NCI-H446 treated with DMSO at 0.1 percent for 48 hours (cell line): ENCODE measurements around the gene GLRX5.
"Not testable (repeated sequence)": the region's sequence is repeated elsewhere in the genome, so short reads cannot be mapped to it uniquely, and the experiment has no call there.

Experiments
- DNase-seq: peaks from one replicate; lab custom pipeline; 2025; lab: John Stamatoyannopoulos, UW

The GLRX5 gene

DNA sequence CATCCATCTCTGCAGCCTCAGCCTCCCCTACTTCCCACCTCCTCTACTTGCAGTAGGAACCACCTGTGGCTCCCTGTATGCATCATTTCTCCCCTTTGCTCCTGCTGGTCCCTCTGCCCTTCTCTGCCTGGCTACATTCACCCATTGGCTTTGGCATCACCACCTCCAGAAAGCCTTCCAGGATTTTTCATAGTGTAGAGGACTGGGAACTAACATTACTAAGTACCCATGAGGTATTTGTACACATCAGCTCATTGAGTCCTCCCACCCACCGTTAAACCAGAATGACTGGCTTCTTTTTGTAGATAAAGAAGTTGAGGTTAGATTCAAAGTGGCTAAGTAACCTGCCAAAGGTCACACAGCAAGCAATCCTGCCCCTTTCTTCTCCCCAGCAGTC is 35.5 kb upstream of the GLRX5 start:
- no peak for DNase-seq

DNA sequence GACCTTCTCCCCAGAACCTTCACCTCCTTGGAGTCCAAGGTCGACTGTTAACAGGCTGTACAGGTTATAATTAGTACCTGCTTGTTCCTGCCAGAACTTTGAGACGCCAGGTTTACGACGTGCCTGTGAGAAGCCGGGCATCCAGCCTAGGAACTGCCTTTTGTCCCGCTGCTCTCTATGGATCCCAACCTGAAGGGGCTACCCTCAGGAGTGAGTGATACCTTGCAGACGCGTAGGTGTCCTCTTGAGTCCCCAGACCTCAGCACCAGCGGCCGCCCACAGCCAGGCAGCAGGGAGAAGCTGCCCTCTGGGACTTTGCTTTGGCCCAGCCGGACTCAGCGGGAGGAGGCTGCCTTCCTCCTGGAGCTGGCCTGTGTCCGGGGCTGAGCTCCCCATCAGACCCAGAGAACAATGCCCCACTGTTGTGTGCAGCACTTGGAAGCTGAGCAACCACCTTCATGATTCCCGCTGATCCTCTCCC is 34.6 kb upstream of the GLRX5 start:
- DNase-seq: no peak

- no peak for DNase-seq
These were observed 34.0 kb upstream of the GLRX5 start for GRCh38 chr14:95500772-95501401.

DNA sequence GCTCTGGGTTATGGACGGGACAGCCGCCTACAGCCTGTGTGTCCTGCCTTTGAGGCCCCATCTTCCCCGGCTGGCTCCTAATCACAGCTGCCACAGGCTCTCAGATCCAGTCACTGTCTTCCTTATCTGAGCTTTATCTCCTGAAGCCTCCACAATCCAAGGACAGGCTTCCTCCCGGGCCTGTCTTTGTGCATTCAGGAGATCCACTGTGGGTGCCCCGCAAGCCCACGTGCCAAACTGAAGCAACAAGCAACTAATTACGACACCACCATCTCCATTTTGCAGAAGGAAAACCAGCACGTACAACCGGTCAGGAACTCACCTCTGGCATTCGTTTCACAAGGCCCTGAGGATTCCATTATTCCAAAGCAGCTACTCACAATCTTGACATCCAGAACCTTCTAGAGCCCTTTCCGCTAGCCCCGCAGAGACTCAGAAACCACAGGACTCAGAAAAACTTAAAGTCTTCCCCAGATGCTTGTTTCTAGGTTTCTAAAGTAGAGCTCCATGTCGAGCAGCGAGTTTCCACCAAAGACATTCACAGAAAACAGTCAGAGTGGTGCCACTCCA is 32.4 kb upstream of the GLRX5 start:
- DNase-seq: no peak

- DNase-seq: no peak
These were observed 31.3 kb upstream of the GLRX5 start for GRCh38 chr14:95503365-95504134.

DNA sequence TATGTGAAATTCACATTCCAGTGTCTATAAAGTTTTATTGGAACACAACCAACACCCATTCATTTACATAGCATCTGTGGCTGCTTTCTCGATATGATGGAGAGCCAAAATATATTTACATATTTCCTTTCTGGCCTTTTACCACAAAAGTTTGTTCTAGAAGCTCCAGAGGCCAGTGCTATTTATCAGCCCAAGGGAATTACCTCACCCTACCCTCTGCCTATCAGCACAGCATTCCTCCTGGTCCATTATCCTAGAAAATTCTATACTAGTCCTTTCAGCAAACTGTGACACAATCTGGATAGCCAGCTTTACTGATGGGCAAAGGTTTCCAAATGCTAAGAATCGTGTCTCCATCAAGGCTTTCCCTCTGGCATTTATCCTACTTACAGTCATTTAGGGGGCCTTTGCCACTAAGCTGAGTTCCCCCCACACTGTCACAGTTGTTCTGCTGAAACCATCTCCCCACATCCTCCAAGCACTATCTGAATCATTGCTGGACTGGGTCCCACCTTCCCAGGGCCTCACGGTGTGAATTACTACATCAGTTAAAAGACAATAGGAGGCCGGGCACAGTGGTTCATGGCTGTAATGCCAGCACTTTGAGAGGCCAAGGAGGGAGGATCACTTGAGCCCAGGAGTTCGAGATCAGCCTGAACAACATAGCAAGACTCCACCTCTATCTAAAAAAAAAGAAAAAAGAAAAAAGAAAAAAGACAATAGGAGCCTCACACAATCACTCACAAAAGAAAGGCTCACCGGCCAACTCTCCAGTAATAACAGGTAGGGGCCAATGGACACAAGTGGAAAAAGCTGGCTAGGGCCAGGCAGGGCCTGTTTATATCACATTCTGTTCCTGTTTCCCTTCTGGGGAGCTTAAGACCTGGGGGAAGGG is 30.5 kb upstream of the GLRX5 start:
- DNase-seq: no peak

GRCh38 chr14:95505030-95505589 is 29.7 kb upstream of the GLRX5 start:
- no peak for DNase-seq

GRCh38 chr14:95507174-95507573 is 27.7 kb upstream of the GLRX5 start:
- DNase-seq: peak; percentile 44

DNA sequence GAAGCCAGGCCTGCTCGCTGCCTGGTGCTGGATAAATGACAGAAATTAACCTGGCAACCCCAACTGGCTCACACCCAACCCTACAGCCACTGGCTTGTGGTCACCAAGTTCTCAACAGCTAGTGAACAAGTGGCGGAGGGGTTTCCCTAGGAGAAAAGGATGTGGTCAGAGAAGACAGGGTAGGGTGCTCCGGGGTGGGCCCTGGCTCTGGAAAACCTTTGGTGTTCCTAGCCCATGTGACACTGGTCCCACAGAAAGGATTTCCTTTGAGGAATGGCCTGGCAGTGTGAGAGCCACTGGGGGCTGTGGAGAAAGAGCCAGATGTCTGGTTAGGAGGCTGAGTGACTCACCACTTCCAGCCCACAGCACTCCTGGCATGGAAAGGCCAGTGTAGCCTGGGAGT is 27.1 kb upstream of the GLRX5 start:
- DNase-seq: peak; percentile 20

GRCh38 chr14:95508377-95508776 is 26.5 kb upstream of the GLRX5 start:
- no peak for DNase-seq

DNA sequence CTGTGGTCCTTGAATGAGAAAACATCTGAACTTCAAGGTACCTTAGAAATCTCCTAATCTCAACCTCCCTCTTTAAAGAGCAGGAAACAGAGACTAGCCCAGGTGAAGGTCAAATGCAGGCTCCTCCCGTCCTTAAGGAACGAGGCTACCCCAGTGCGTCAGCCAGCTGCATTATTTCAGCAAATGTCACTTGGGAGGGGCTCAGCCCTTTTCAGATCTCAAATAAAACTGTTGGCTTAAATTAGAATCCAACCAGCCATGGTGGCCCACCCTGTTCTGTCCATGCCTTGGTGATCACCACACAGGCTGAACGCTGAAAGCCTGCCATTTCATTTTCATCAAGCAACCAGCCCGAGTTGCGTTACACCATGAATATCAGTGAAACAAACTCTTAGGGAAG is 25.4 kb upstream of the GLRX5 start:
- DNase-seq: no peak

- DNase-seq: not testable (repeated sequence)
These were observed 24.5 kb upstream of the GLRX5 start for GRCh38 chr14:95510344-95510743.

- no peak for DNase-seq
These were observed 24.0 kb upstream of the GLRX5 start for GRCh38 chr14:95510804-95511203.

DNA sequence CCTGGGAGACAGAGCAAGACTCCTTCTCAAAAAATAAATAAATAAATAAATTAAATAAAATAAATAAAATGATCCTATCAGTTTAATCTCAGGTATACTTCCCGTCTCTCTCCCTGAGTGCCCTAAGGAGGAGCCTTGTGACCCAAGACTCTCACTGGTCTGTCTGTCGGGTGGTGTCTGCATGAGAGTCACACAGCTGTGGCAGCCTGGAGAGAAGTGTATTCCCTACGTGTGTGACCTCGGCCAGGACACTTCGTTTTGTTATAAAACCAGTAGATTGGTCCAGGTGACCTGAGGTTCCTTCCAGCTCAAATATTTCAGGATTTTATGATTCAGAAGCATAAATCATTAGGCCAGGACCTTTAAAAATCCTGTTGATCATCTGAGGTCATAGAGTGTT is 23.2 kb upstream of the GLRX5 start:
- no peak for DNase-seq

DNA sequence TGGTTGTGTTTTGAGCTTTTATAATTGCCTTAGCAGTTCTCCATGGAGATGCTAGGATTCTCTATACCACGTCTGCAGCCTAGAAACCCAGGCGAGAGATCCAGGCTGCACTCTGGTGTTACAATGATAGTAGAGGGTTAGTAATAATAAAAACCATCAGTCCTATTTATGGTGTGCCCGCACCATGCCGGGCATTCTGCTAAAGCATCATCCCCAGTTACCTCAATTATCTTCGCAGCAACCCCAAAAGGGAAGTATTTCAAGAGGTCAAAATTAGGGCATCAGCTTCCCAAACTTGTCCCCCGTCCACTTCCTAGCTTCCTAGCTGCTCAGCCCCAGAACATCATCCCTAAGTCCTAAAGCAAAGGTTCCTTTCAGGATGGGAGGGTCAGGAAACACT is 21.6 kb upstream of the GLRX5 start:
- no peak for DNase-seq

GRCh38 chr14:95514131-95515079 is 20.4 kb upstream of the GLRX5 start:
- no peak for DNase-seq

GRCh38 chr14:95515080-95515489 is 19.8 kb upstream of the GLRX5 start:
- peak; percentile 40 for DNase-seq

GRCh38 chr14:95515596-95516552 is 19.0 kb upstream of the GLRX5 start:
- DNase-seq: no peak

- no peak for DNase-seq
These were observed 18.2 kb upstream of the GLRX5 start, which contains the start of gene SYNE3 for GRCh38 chr14:95516554-95517181. TSS of gene SYNE3 (minus strand) at chr14:95516650. CDS start at chr14:95475821, 40,829 bp downstream.
